Chondrocyte (in vitro differentiated cells): ENCODE results near the gene TRABD. TPM values are rescaled to one million over a fixed set of nuclear protein-coding genes. Genes with fewer than 3 reads are reported as not detected.

Experiments
- DNase-seq: peaks from one replicate; pipeline ENCODE4 v3.0.0; 2021; ENCODE audit warnings: mixed read lengths, low spot score
- H3K27ac Mint-ChIP-seq: one replicate; pipeline ENCODE4 v1.8.0; 2021; ENCODE audit warnings: mild to moderate bottlenecking, moderate library complexity, mixed read lengths; ENCODE audit not compliant: unreplicated experiment
- H3K27me3 Mint-ChIP-seq: 2 replicates; pipeline ENCODE4 v1.8.0; 2021; ENCODE audit warnings: low read depth, mixed read lengths
- H3K36me3 Mint-ChIP-seq: 2 replicates; pipeline ENCODE4 v1.8.0; 2021; ENCODE audit warnings: low read depth, mixed read lengths
- H3K4me1 Mint-ChIP-seq: 2 replicates; pipeline ENCODE4 v1.8.0; 2021; ENCODE audit warnings: low read depth, mild to moderate bottlenecking, mixed read lengths
- H3K4me3 Mint-ChIP-seq: one replicate; pipeline ENCODE4 v1.8.0; 2021; ENCODE audit warnings: mild to moderate bottlenecking, moderate library complexity, mixed read lengths; ENCODE audit not compliant: unreplicated experiment
- H3K9me3 Mint-ChIP-seq: 2 replicates; pipeline ENCODE4 v1.8.0; 2021; ENCODE audit warnings: low read depth, mixed read lengths
- total RNA-seq: library from RNA; stranded (reverse); gene quantifications from 3 replicates; pipeline ENCODE4 v1.2.1, GENCODE V29; 2021
- TF ChIP-seq, protein P1 (sequence below): fragments of 200-600 bp; sonication (generic); IDR thresholded peaks from 2 replicates; pipeline ENCODE4 v1.5.0; 2021; ENCODE audit warnings: antibody characterized with exemption, mild to moderate bottlenecking, moderate library complexity

TRABD gene
- total RNA-seq, 1 donor from 2014 or later = 20.2 TPM

DNA sequence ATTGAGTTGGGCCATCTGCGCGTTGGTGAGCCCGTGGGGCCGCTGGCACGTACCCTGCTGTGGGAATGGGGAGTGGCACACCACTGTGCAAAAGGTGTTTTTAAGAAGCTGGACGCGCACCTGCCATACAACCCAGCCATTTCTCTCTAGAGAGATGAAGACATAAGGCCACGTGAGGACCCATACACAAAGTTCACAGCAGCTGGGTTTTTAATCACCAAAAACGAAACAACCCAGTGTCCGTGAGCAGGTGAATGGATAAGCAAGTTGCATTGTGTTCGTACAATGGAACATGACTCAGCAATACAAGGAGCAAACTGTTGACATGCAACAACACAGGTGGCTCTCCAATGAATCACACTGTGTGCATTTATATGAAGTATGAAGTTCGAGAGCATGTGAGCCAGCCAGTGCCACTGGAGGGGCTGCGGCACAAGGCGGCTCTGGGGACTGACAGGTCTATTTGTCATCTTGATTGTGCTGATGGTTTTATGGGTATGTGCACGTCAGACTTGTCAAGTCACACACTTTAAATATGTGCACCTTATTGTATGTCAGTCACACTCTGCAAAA, 45.8 kb upstream of the TRABD start:
- H3K4me3 Mint-ChIP-seq = no peak overlapping the region
- TF ChIP-seq, protein P1, sequence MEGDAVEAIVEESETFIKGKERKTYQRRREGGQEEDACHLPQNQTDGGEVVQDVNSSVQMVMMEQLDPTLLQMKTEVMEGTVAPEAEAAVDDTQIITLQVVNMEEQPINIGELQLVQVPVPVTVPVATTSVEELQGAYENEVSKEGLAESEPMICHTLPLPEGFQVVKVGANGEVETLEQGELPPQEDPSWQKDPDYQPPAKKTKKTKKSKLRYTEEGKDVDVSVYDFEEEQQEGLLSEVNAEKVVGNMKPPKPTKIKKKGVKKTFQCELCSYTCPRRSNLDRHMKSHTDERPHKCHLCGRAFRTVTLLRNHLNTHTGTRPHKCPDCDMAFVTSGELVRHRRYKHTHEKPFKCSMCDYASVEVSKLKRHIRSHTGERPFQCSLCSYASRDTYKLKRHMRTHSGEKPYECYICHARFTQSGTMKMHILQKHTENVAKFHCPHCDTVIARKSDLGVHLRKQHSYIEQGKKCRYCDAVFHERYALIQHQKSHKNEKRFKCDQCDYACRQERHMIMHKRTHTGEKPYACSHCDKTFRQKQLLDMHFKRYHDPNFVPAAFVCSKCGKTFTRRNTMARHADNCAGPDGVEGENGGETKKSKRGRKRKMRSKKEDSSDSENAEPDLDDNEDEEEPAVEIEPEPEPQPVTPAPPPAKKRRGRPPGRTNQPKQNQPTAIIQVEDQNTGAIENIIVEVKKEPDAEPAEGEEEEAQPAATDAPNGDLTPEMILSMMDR = no peak
- peaks cover 10% of the 10 kb centered on the region for H3K27me3 Mint-ChIP-seq
- peaks cover 20% of the 10 kb centered on the region for H3K4me1 Mint-ChIP-seq
- H3K27ac Mint-ChIP-seq = no peak overlapping the region
- peaks cover 1% of the 10 kb centered on the region for H3K36me3 Mint-ChIP-seq
- peaks cover 4% of the 10 kb centered on the region for H3K9me3 Mint-ChIP-seq
- DNase-seq = no peak

DNA sequence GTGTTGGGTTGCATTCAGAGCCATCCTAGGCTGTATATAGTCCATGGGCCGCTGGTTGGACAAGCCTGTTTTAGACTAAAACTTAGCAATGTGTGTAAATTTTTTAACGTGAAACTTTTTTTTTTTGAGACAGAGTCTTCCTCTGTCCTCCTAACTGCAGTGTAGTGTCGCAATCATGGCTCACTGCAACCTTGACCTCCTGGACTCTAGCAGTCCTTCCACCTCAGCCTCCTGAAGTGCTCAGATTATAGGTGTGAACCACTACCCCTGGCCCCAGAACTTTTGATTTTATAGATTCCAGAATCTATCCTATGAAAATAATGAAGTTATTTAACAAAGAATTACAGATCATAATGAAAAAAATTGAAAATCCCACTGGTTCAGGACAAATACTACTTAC, 45.1 kb upstream of the TRABD start:
- Mint-ChIP-seq H3K36me3 (peaks cover 1% of the 10 kb centered on the region), H3K27me3 (peaks cover 13% of the 10 kb centered on the region), H3K9me3 (peaks cover 4% of the 10 kb centered on the region), H3K4me3 (no peak overlapping the region), H3K27ac (no peak overlapping the region), H3K4me1 (peaks cover 20% of the 10 kb centered on the region)
- TF ChIP-seq, protein P1 = no peak
- no peak for DNase-seq

DNA sequence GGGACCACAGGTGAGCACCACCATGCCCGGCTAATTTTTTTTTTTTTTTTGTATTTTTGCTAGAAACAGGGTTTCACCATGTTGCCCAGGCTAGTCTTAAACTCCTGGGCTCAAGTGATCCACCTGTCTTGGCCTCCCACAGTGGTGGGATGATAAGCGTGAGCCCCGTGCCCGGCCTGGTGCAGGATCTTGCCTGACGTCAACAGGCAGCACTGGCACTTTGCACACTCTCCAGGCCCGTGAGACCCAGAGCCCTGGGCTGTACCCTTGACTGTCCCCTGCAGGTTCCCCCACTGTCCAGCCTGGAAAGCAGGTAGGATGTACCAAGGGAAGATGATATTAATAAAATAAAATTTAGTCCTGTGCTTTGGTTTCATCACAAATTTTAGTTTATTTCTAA, 44.3 kb upstream of the TRABD start:
- Mint-ChIP-seq H3K27ac (no peak overlapping the region), H3K4me3 (no peak overlapping the region), H3K4me1 (peaks cover 13% of the 10 kb centered on the region), H3K36me3 (peaks cover 1% of the 10 kb centered on the region), H3K9me3 (peaks cover 4% of the 10 kb centered on the region), H3K27me3 (peaks cover 16% of the 10 kb centered on the region)
- no peak for DNase-seq
- TF ChIP-seq, protein P1 = no peak

DNA sequence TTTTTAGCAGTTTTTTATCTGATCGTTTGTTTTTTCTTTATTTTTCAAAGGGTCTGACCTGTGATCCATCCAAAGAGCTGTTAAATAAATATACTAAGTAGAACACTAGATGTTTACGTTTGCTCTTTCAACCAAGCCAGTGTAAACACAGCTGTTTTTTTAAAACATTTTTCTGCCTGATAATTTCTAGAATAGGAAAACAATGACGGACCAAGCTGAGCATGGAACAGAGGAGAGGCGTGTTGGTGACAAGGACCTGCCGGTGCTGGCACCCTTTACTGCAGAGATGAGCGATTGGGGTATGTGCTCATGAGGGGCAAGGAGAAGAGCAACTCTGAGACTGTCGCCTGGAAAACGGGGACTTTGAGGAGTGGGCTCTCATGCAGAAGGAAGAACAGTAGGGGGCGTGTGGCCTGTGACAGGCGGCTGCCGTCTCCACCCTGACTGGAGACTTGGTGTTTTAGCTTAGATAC, 43.8 kb upstream of the TRABD start:
- H3K27me3 Mint-ChIP-seq = peaks cover 16% of the 10 kb centered on the region
- TF ChIP-seq, protein P1 = peak; percentile 58
- peaks cover 4% of the 10 kb centered on the region for H3K9me3 Mint-ChIP-seq
- DNase-seq = no peak
- H3K27ac Mint-ChIP-seq = no peak overlapping the region
- H3K4me1 Mint-ChIP-seq = peaks cover 13% of the 10 kb centered on the region
- peaks cover 1% of the 10 kb centered on the region for H3K36me3 Mint-ChIP-seq
- no peak overlapping the region for H3K4me3 Mint-ChIP-seq

DNA sequence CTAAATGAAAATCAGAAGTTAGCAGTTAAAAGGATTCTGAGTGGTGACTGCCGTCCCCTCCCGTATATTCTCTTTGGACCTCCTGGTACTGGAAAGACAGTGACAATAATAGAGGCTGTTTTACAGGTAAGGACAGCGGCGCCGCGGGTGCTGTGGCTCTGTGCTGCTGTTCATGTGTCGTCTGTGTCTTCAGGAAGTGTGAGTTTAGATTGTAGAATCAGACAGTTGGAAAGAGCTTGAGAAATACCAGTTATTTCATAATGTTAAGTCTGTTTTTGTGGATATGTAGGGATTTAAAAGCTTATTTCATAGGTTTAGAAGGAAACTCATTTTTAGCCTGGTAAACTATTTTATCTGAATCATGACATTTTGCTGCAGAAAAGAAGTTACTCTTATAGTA, 42.6 kb upstream of the TRABD start:
- DNase-seq = no peak

More for the DNA sequence above, 42.6 kb upstream of the TRABD start:
- no peaks in the 10 kb centered on the region for H3K36me3 Mint-ChIP-seq
- peaks cover 16% of the 10 kb centered on the region for H3K27me3 Mint-ChIP-seq
- H3K27ac Mint-ChIP-seq = no peak overlapping the region
- H3K4me3 Mint-ChIP-seq = no peak overlapping the region
- peaks cover 12% of the 10 kb centered on the region for H3K4me1 Mint-ChIP-seq
- TF ChIP-seq, protein P1 = no peak
- H3K9me3 Mint-ChIP-seq = no peaks in the 10 kb centered on the region
